HCT116 (cell line): ENCODE results near the gene PPP2R3A. TPM values are rescaled to one million over a fixed set of nuclear protein-coding genes. Genes with fewer than 3 reads are reported as not detected.

Experiments
- ATAC-seq: fragments of 200-7000 bp; cut with Tn5 transposase; 2 replicates; pipeline ENCODE4 v1.9.1; 2020; ENCODE audit warnings: mild to moderate bottlenecking, moderate library complexity
- BruUV-seq: library from RNA; stranded (reverse); fragments of 400-500 nt; replicated peaks from 2 replicates; lab custom pipeline; 2021; lab: Mats Ljungman, UMichigan
- CTCF ChIA-PET: fragments of 300-600 bp; sonication (Branson Sonifier 250); formaldehyde crosslinking; loops from one replicate; lab custom pipeline; 2021; ENCODE audit warnings: antibody characterized with exemption; lab: Charles Lee
- POLR2A ChIA-PET: fragments of 300-600, 350-600 bp; sonication (Branson Sonifier 250); formaldehyde crosslinking; loops from one replicate; lab custom pipeline; 2021; ENCODE audit warnings: antibody characterized with exemption; lab: Charles Lee
- RAD21 ChIA-PET, 2 experiments: fragments of 300-600 bp; sonication (Branson Sonifier 250); formaldehyde crosslinking; loops; one replicate each; lab custom pipeline; 2023; ENCODE audit warnings: low total read pairs in 2 of 2; ENCODE audit not compliant: uncharacterized antibody in 2 of 2, unreplicated experiment in 2 of 2, low non-redundant PET in 1 of 2; lab: Charles Lee
- DNase-seq: peaks from one replicate; pipeline ENCODE4 v3.0.0-alpha.2; 2010; ENCODE audit warnings: low read depth, low spot score
- H2AFZ ChIP-seq: fragments of 200-600 bp; shearing (Covaris generic), sonication (generic); 2 replicates; pipeline ENCODE4 v1.6.1; 2017; ENCODE audit warnings: low read depth, mixed run types, mixed read lengths, antibody characterized with exemption, low read length; ENCODE audit not compliant: poor library complexity, severe bottlenecking
- H3K27ac ChIP-seq: 2 replicates; pipeline ENCODE4 v1.5.1; 2012; ENCODE audit warnings: low read depth, low read length
- H3K27me3 ChIP-seq: fragments of 200-600 bp; sonication (generic); 2 replicates; pipeline ENCODE4 v1.6.1; 2016; ENCODE audit warnings: mixed run types, low read length, mixed read lengths; ENCODE audit not compliant: insufficient read depth
- H3K36me3 ChIP-seq, 2 experiments: fragments of 200-500 bp in 1 of 2; fragments of 200-600 bp in 1 of 2; sonication (Bioruptor generic) in 1 of 2; sonication (generic) in 1 of 2; 2 replicates each; pipeline versions ENCODE4 v1.5.1 to v1.6.1; 2014 to 2016; ENCODE audit warnings: low read length in 2 of 2, inconsistent platforms in 1 of 2, mixed read lengths in 1 of 2, mixed run types in 1 of 2; ENCODE audit not compliant: insufficient read depth in 2 of 2, control insufficient read depth in 1 of 2
- H3K4me1 ChIP-seq, 2 experiments: fragments of 200-600 bp in 1 of 2; sonication (generic) in 1 of 2; 2 replicates each; pipeline versions ENCODE4 v1.5.1 to v1.6.1; 2012 to 2017; ENCODE audit warnings: low read length in 2 of 2, inconsistent platforms in 1 of 2, mild to moderate bottlenecking in 1 of 2, mixed read lengths in 1 of 2, mixed run types in 1 of 2, moderate library complexity in 1 of 2; ENCODE audit not compliant: insufficient read depth in 2 of 2, control insufficient read depth in 1 of 2
- H3K4me2 ChIP-seq: fragments of 200-600 bp; sonication (generic); 2 replicates; pipeline ENCODE4 v1.6.1; 2017; ENCODE audit warnings: mixed run types, low read length, mixed read lengths
- H3K4me3 ChIP-seq, 2 experiments: fragments of 200-600 bp in 1 of 2; sonication (generic) in 1 of 2; replicated peaks in 1 of 2; 2 replicates each; pipeline ENCODE4 v1.5.1; 2011 to 2016; ENCODE audit warnings: low read length in 2 of 2, control low read depth in 1 of 2, low read depth in 1 of 2, mild to moderate bottlenecking in 1 of 2, mixed read lengths in 1 of 2, mixed run types in 1 of 2
- H3K79me2 ChIP-seq: fragments of 200-600 bp; sonication (generic); 2 replicates; pipeline ENCODE4 v1.6.1; 2017; ENCODE audit warnings: mild to moderate bottlenecking, mixed run types, low read length, moderate library complexity, mixed read lengths; ENCODE audit not compliant: insufficient read depth
- H3K9ac ChIP-seq: fragments of 200-600 bp; sonication (generic); 2 replicates; pipeline ENCODE4 v1.6.1; 2016; ENCODE audit warnings: low read length, mixed read lengths
- H3K9me2 ChIP-seq: fragments of 200-600 bp; sonication (generic), shearing (Covaris generic); 2 replicates; pipeline ENCODE4 v1.6.1; 2017; ENCODE audit warnings: mixed run types, mild to moderate bottlenecking, moderate library complexity; ENCODE audit not compliant: insufficient read depth
- H3K9me3 ChIP-seq, 2 experiments: fragments of 200-500 bp in 1 of 2; fragments of 200-600 bp in 1 of 2; sonication (Bioruptor generic) in 1 of 2; sonication (generic) in 1 of 2; 2 replicates each; pipeline ENCODE4 v1.6.1; 2014 to 2017; ENCODE audit warnings: low read length in 2 of 2, mixed read lengths in 2 of 2, inconsistent platforms in 1 of 2, low read depth in 1 of 2, mild to moderate bottlenecking in 1 of 2, mixed run types in 1 of 2, moderate library complexity in 1 of 2; ENCODE audit not compliant: control insufficient read depth in 1 of 2, insufficient read depth in 1 of 2
- H4K20me1 ChIP-seq: fragments of 200-600 bp; sonication (generic), shearing (Covaris generic); 2 replicates; pipeline ENCODE4 v1.6.1; 2017; ENCODE audit warnings: mixed run types, mild to moderate bottlenecking, moderate library complexity; ENCODE audit not compliant: insufficient read depth
- CEBPB ChIP-seq: IDR thresholded peaks from 2 replicates; pipeline ENCODE4 v1.6.1; 2012; ENCODE audit warnings: low read depth
- EGR1 ChIP-seq: IDR thresholded peaks from 2 replicates; pipeline ENCODE4 v1.6.1; 2012; ENCODE audit warnings: low read depth
- JUND ChIP-seq: IDR thresholded peaks from 2 replicates; pipeline ENCODE4 v1.6.1; 2012
- POLR2AphosphoS5 ChIP-seq: IDR thresholded peaks from 2 replicates; pipeline ENCODE4 v1.6.1; 2011; ENCODE audit warnings: mild to moderate bottlenecking, low read depth, low read length, moderate library complexity
- SRF ChIP-seq: IDR thresholded peaks from 2 replicates; pipeline ENCODE4 v1.6.1; 2012; ENCODE audit warnings: low read depth
- intact Hi-C: fragments of 100-400 bp; cut with micrococcal nuclease; formaldehyde crosslinking; loops from 2 replicates; pipeline ENCODE4 v1.10.0; 2022
- total RNA-seq: library from RNA; stranded (reverse); gene quantifications from one replicate; pipeline ENCODE4 v1.2.1, GENCODE V29; 2021; ENCODE audit not compliant: unreplicated experiment
- TF ChIP-seq, protein P1 (sequence below): IDR thresholded peaks from 2 replicates; pipeline ENCODE4 v1.6.1; 2011; ENCODE audit warnings: mild to moderate bottlenecking, low read length, moderate library complexity; ENCODE audit not compliant: insufficient replicate concordance; ENCODE audit errors: extremely low read depth
- TF ChIP-seq, protein P2 (sequence below): IDR thresholded peaks from 2 replicates; pipeline ENCODE4 v1.6.1; 2012; ENCODE audit warnings: low read depth

The PPP2R3A gene
- total RNA-seq, 1 experiment from 2014 or later: 6.1 TPM

DNA sequence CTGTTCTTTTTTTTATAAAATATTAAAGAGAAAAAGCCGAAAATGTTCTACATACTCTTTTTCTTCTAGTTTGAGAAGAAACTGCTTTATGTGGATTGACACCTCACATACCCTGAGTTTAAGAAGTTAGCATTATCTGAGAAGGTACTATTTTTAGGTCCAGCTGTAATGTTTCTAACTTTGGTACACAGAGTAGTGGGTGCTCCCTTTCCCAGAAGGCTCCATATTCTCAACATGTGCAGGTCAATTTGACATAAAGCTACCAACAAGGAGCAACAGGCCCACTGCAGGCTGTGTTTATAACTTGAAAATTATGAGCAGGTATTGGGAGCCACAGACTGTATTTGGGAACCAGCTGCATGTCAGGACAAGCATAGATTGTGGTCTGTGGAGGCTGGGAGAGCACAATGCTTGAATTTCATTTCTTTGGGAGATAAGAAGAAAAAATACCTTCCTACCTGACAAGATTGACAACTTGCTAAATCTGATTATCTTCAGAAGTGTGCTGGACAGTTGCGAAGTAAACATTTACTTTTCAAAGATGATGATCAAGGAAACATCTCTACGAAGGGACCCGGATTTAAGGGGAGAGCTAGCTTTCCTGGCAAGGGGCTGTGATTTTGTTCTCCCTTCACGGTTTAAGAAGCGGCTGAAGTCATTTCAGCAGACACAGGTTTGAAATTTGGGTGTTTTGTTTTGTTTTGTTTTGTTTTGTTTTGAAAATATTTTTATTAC lies 57.2 kb downstream of the PPP2R3A start:
- Histone ChIP-seq H3K9me2 (no peaks in the 10 kb centered on the region), H3K4me3 (no peak overlapping the region), H3K9me3 (no peaks in the 10 kb centered on the region), H3K4me1 (no peaks in the 10 kb centered on the region), H3K79me2 (no peaks in the 10 kb centered on the region), H3K36me3 (no peaks in the 10 kb centered on the region), H3K9ac (no peak overlapping the region), H3K4me2 (no peak overlapping the region), H3K27me3 (no peaks in the 10 kb centered on the region), H2AFZ (no peak overlapping the region), H3K27ac (no peak overlapping the region), H4K20me1 (no peaks in the 10 kb centered on the region)
- ChIA-PET RAD21 (no interaction called here), POLR2A (no interaction called here), CTCF (no interaction called here)
- intact Hi-C loops: no loop called here
- BruUV-seq: no TSS peak
- TF ChIP-seq POLR2AphosphoS5 (no peak), JUND (no peak), EGR1 (no peak)
- TF ChIP-seq, protein P1, sequence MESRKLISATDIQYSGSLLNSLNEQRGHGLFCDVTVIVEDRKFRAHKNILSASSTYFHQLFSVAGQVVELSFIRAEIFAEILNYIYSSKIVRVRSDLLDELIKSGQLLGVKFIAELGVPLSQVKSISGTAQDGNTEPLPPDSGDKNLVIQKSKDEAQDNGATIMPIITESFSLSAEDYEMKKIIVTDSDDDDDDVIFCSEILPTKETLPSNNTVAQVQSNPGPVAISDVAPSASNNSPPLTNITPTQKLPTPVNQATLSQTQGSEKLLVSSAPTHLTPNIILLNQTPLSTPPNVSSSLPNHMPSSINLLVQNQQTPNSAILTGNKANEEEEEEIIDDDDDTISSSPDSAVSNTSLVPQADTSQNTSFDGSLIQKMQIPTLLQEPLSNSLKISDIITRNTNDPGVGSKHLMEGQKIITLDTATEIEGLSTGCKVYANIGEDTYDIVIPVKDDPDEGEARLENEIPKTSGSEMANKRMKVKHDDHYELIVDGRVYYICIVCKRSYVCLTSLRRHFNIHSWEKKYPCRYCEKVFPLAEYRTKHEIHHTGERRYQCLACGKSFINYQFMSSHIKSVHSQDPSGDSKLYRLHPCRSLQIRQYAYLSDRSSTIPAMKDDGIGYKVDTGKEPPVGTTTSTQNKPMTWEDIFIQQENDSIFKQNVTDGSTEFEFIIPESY: no peak
- DNase-seq (no peak), ATAC-seq (no peak)

DNA sequence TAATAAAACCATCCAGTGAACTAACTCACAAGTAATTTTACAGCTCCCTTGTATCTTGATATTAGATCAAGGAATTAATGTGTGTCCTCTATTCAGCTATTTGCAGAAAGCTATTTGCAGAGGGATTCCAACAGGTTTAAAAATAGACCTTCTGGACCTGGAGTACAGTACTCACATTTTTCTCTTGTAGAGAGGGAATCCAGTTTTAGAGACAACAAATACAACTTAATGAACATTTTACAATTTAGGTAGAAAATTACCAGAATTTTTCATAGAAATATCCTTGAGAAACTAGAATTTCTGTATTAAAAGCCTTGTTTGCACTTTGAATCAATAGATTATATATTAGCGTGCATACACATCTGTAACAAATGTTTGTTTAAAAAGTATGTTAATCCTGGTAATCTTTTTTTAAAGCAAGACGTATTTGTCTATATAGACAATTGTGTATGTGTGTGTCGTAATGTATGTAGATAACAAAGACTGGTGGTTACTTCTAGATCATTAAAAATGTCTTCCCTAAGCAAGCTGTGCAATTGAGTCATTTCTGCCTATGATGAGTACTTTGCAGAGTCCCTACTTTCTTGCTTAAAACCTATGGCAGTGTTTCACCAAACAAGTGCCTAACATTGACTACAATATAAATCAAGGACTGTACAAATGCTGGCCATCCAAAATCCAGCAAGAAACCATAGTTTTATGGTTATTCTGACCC lies 57.9 kb downstream of the PPP2R3A start:
- Histone ChIP-seq H4K20me1 (no peaks in the 10 kb centered on the region), H3K9ac (no peak overlapping the region), H3K4me3 (no peak overlapping the region), H3K36me3 (no peaks in the 10 kb centered on the region), H3K9me3 (no peaks in the 10 kb centered on the region), H3K79me2 (no peaks in the 10 kb centered on the region), H3K4me2 (no peak overlapping the region), H3K4me1 (no peaks in the 10 kb centered on the region), H3K9me2 (no peaks in the 10 kb centered on the region), H2AFZ (no peak overlapping the region), H3K27me3 (no peaks in the 10 kb centered on the region), H3K27ac (no peak overlapping the region)
- no peak for DNase-seq
- ChIA-PET CTCF (no interaction called here), POLR2A (no interaction called here), RAD21 (no interaction called here)
- intact Hi-C loops: no loop called here
- TF ChIP-seq CEBPB: no peak
- TF ChIP-seq, protein P2, sequence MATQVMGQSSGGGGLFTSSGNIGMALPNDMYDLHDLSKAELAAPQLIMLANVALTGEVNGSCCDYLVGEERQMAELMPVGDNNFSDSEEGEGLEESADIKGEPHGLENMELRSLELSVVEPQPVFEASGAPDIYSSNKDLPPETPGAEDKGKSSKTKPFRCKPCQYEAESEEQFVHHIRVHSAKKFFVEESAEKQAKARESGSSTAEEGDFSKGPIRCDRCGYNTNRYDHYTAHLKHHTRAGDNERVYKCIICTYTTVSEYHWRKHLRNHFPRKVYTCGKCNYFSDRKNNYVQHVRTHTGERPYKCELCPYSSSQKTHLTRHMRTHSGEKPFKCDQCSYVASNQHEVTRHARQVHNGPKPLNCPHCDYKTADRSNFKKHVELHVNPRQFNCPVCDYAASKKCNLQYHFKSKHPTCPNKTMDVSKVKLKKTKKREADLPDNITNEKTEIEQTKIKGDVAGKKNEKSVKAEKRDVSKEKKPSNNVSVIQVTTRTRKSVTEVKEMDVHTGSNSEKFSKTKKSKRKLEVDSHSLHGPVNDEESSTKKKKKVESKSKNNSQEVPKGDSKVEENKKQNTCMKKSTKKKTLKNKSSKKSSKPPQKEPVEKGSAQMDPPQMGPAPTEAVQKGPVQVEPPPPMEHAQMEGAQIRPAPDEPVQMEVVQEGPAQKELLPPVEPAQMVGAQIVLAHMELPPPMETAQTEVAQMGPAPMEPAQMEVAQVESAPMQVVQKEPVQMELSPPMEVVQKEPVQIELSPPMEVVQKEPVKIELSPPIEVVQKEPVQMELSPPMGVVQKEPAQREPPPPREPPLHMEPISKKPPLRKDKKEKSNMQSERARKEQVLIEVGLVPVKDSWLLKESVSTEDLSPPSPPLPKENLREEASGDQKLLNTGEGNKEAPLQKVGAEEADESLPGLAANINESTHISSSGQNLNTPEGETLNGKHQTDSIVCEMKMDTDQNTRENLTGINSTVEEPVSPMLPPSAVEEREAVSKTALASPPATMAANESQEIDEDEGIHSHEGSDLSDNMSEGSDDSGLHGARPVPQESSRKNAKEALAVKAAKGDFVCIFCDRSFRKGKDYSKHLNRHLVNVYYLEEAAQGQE: no peak
- no peak for TF ChIP-seq SRF
- no peak for TF ChIP-seq JUND
- no TSS peak for BruUV-seq
- no peak for ATAC-seq
